ENCODE data around the gene MUC21. TPM values are rescaled to one million over a fixed set of nuclear protein-coding genes. Genes with fewer than 3 reads are reported as not detected.

The MUC21 gene
- polyA plus RNA-seq, 5 donors = 0.05 to 0.07 TPM; not detected in 3

Other genes starting within 250 kb of the MUC21 start
- gene FLOT1, start 241.0 kb upstream of the MUC21 start, polyA plus RNA-seq (ENCODE audit: insufficient read depth in 1 of 5, insufficient read length in 5 of 5, low replicate concordance in 1 of 5) = 100 to 1,000 TPM; 110 to 131 (median 122) TPM
- gene IER3, start 239.2 kb upstream of the MUC21 start, polyA plus RNA-seq (ENCODE audit: insufficient read depth in 1 of 5, insufficient read length in 5 of 5, low replicate concordance in 1 of 5) = 10 to 100 TPM in 3 of 5 donors, 1 to 10 TPM in 2; 7.6 to 23.0 (median 14.1) TPM
- 10 to 100 TPM; 73.8 to 96.3 (median 93.7) TPM for gene DDR1, start 99.2 kb upstream of the MUC21 start, polyA plus RNA-seq (ENCODE audit: insufficient read depth in 1 of 5, insufficient read length in 5 of 5, low replicate concordance in 1 of 5)
- gene GTF2H4, start 75.5 kb upstream of the MUC21 start, polyA plus RNA-seq (ENCODE audit: insufficient read depth in 1 of 5, insufficient read length in 5 of 5, low replicate concordance in 1 of 5) = 10 to 100 TPM; 39.8 to 56.2 (median 45.0) TPM
- gene VARS2, start 69.5 kb upstream of the MUC21 start, polyA plus RNA-seq (ENCODE audit: insufficient read depth in 1 of 5, insufficient read length in 5 of 5, low replicate concordance in 1 of 5) = 10 to 100 TPM; 35.3 to 52.5 (median 46.9) TPM
- gene SFTA2, start 51.5 kb upstream of the MUC21 start, polyA plus RNA-seq (ENCODE audit: insufficient read depth in 1 of 5, insufficient read length in 5 of 5, low replicate concordance in 1 of 5) = 10 to 100 TPM in 4 of 5 donors, 1 to 10 TPM in 1; 8.8 to 20.5 (median 17.3) TPM
- gene MUCL3, start 42.7 kb upstream of the MUC21 start, polyA plus RNA-seq (ENCODE audit: insufficient read depth in 1 of 5, insufficient read length in 5 of 5, low replicate concordance in 1 of 5) = under 1 TPM; 0.09 to 0.22 (median 0.10) TPM
- not detected for gene MUC22, start 26.8 kb downstream of the MUC21 start, polyA plus RNA-seq (ENCODE audit: insufficient read depth in 1 of 5, insufficient read length in 5 of 5, low replicate concordance in 1 of 5)
- gene C6orf15, start 128.9 kb downstream of the MUC21 start, polyA plus RNA-seq (ENCODE audit: insufficient read depth in 1 of 5, insufficient read length in 5 of 5, low replicate concordance in 1 of 5) = not detected
- 1 to 10 TPM in 1 of 5 donors, under 1 TPM in 4; 0.09 to 1.1 (median 0.54) TPM for gene PSORS1C1, start 131.1 kb downstream of the MUC21 start, polyA plus RNA-seq (ENCODE audit: insufficient read depth in 1 of 5, insufficient read length in 5 of 5, low replicate concordance in 1 of 5)
- gene CDSN, start 136.7 kb downstream of the MUC21 start, polyA plus RNA-seq (ENCODE audit: insufficient read depth in 1 of 5, insufficient read length in 5 of 5, low replicate concordance in 1 of 5) = under 1 TPM in 1 of 5 donors, not detected in 4; 0.09 TPM
- gene PSORS1C2, start 155.3 kb downstream of the MUC21 start, polyA plus RNA-seq (ENCODE audit: insufficient read depth in 1 of 5, insufficient read length in 5 of 5, low replicate concordance in 1 of 5) = under 1 TPM in 1 of 5 donors, not detected in 4; 0.16 TPM
- 10 to 100 TPM; 31.0 to 37.9 (median 31.8) TPM for gene CCHCR1, start 174.1 kb downstream of the MUC21 start, polyA plus RNA-seq (ENCODE audit: insufficient read depth in 1 of 5, insufficient read length in 5 of 5, low replicate concordance in 1 of 5)
- 10 to 100 TPM; 16.1 to 25.3 (median 20.2) TPM for gene TCF19, start 174.9 kb downstream of the MUC21 start, polyA plus RNA-seq (ENCODE audit: insufficient read depth in 1 of 5, insufficient read length in 5 of 5, low replicate concordance in 1 of 5)
- under 1 TPM; 0.65 to 1.00 (median 0.90) TPM for gene POU5F1, start 187.0 kb downstream of the MUC21 start, polyA plus RNA-seq (ENCODE audit: insufficient read depth in 1 of 5, insufficient read length in 5 of 5, low replicate concordance in 1 of 5)